HL-60 (cell line): ENCODE measurements around the gene NLRP4.

Experiments used
- CTCF ChIP-seq: IDR thresholded peaks from one replicate; pipeline ENCODE4 v1.5.1; 2011; ENCODE audit warnings: low read length, control low read depth, inconsistent platforms; ENCODE audit not compliant: insufficient read depth
- GABPA ChIP-seq: IDR thresholded peaks from 2 replicates; pipeline ENCODE4 v1.6.1; 2012; ENCODE audit warnings: low read depth
- POLR2AphosphoS5 ChIP-seq: IDR thresholded peaks from 2 replicates; pipeline ENCODE4 v1.6.1; 2012; ENCODE audit warnings: low read depth
- REST ChIP-seq: IDR thresholded peaks from 2 replicates; pipeline ENCODE4 v1.6.1; 2012; ENCODE audit warnings: low read depth; ENCODE audit not compliant: insufficient replicate concordance
- SPI1 ChIP-seq: IDR thresholded peaks from 2 replicates; pipeline ENCODE4 v1.6.1; 2012; ENCODE audit warnings: low read depth, mild to moderate bottlenecking, borderline replicate concordance

- TF ChIP-seq CTCF = no peak
- no peak for TF ChIP-seq POLR2AphosphoS5
- TF ChIP-seq SPI1 = no peak
- no peak for TF ChIP-seq REST
- TF ChIP-seq GABPA = no peak
Observed at GRCh38 chr19:55801416-55801815, 34.9 kb upstream of the NLRP4 start.
